ENCODE data around the gene MRPL39. TPM values are rescaled to one million over a fixed set of nuclear protein-coding genes. Genes with fewer than 3 reads are reported as not detected.

The MRPL39 gene
- total RNA-seq, 4 donors from 2014 or later: 10.3 to 55.1 (median 21.6) TPM

DNA sequence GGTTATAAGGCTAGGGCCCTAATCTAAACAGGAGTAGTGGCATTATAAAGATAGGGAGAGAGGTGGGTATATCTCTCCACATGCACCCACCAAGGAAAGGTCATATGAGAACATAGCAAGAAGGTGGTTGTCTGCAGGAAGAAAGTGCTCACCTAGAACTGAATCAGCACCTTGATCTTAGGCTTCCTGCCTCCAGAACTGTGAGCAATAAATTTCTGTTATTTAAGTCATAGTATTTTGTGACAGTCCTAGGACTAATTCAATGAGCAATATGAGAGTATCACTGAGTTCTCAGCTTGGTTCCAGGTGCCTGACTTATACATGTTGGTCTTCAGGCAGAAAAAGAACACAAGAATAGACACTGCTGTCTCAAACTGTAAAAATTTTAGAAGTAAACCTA, 51.8 kb downstream of the MRPL39 start:
- no peak overlapping the region for H3K4me3 ChIP-seq
- no peak for DNase-seq
- no peak overlapping the region for H3K27ac ChIP-seq
- H3K4me1 ChIP-seq: no peaks in the 10 kb centered on the region
- H3K36me3 ChIP-seq: no peaks in the 10 kb centered on the region
- no peaks in the 10 kb centered on the region for H3K9me3 ChIP-seq
- no peaks in the 10 kb centered on the region for H3K27me3 ChIP-seq
- intact Hi-C loops (cut with DNase I; ENCODE audit: low total_unique reads): no loop called here
- TF ChIP-seq POLR2A (IDR thresholded peaks at IDR 0.05): no peak
- TF ChIP-seq, protein P1, sequence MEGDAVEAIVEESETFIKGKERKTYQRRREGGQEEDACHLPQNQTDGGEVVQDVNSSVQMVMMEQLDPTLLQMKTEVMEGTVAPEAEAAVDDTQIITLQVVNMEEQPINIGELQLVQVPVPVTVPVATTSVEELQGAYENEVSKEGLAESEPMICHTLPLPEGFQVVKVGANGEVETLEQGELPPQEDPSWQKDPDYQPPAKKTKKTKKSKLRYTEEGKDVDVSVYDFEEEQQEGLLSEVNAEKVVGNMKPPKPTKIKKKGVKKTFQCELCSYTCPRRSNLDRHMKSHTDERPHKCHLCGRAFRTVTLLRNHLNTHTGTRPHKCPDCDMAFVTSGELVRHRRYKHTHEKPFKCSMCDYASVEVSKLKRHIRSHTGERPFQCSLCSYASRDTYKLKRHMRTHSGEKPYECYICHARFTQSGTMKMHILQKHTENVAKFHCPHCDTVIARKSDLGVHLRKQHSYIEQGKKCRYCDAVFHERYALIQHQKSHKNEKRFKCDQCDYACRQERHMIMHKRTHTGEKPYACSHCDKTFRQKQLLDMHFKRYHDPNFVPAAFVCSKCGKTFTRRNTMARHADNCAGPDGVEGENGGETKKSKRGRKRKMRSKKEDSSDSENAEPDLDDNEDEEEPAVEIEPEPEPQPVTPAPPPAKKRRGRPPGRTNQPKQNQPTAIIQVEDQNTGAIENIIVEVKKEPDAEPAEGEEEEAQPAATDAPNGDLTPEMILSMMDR (IDR thresholded peaks at IDR 0.05): no peak

GRCh38 chr21:25552856-25553255, 54.4 kb downstream of the MRPL39 start:
- H3K36me3 ChIP-seq: no peaks in the 10 kb centered on the region
- no peaks in the 10 kb centered on the region for H3K4me1 ChIP-seq
- TF ChIP-seq POLR2A (IDR thresholded peaks at IDR 0.05): no peak
- TF ChIP-seq, protein P1 (IDR thresholded peaks at IDR 0.05): no peak
- H3K27me3 ChIP-seq: no peaks in the 10 kb centered on the region
- no peak overlapping the region for H3K27ac ChIP-seq
- intact Hi-C loops (cut with DNase I; ENCODE audit: low total_unique reads): no loop called here
- DNase-seq: no peak
- H3K4me3 ChIP-seq: no peak overlapping the region
- no peaks in the 10 kb centered on the region for H3K9me3 ChIP-seq

- H3K9me3 ChIP-seq: no peaks in the 10 kb centered on the region
- no peaks in the 10 kb centered on the region for H3K27me3 ChIP-seq
- H3K4me3 ChIP-seq: no peak overlapping the region
- intact Hi-C loops (cut with DNase I; ENCODE audit: low total_unique reads): no loop called here
- no peak for TF ChIP-seq POLR2A (IDR thresholded peaks at IDR 0.05)
- TF ChIP-seq, protein P1 (IDR thresholded peaks at IDR 0.05): no peak
- DNase-seq: no peak
- H3K36me3 ChIP-seq: no peaks in the 10 kb centered on the region
- no peak overlapping the region for H3K27ac ChIP-seq
- H3K4me1 ChIP-seq: no peaks in the 10 kb centered on the region
These were observed 55.7 kb downstream of the MRPL39 start for GRCh38 chr21:25551569-25551968.

- DNase-seq: no peak
- TF ChIP-seq, protein P1 (IDR thresholded peaks at IDR 0.05): no peak
- TF ChIP-seq POLR2A (IDR thresholded peaks at IDR 0.05): no peak
- Histone ChIP-seq H3K4me3 (no peak overlapping the region), H3K4me1 (no peaks in the 10 kb centered on the region), H3K27me3 (no peaks in the 10 kb centered on the region), H3K36me3 (no peaks in the 10 kb centered on the region), H3K9me3 (no peaks in the 10 kb centered on the region), H3K27ac (no peak overlapping the region)
- intact Hi-C loops (cut with DNase I; ENCODE audit: low total_unique reads): no loop called here
These were observed 56.7 kb downstream of the MRPL39 start for GRCh38 chr21:25550352-25551120.

DNA sequence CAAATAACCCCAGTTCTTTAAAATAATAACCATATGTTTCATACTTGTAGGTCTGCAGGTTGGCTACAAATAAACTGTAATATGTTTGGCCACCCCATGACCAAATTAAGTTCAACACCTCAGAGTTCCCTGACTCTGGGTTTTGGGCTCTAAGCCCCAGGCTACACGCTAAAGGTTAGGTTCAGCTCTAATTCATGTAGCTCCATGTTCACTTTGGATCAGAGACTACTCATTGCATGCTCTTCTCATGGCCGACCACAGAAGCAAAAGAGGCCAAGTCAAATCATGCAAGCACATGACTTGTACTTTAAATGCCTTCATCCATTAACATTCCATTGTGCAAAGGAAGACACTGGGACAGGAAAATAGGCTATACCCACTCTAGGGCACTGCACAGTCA, 66.2 kb downstream of the MRPL39 start:
- Histone ChIP-seq H3K4me1 (no peaks in the 10 kb centered on the region), H3K27me3 (no peaks in the 10 kb centered on the region), H3K27ac (no peak overlapping the region), H3K36me3 (no peaks in the 10 kb centered on the region), H3K9me3 (no peaks in the 10 kb centered on the region), H3K4me3 (no peak overlapping the region)
- intact Hi-C loops (cut with DNase I; ENCODE audit: low total_unique reads): no loop called here
- no peak for DNase-seq
- no peak for TF ChIP-seq POLR2A (IDR thresholded peaks at IDR 0.05)
- TF ChIP-seq, protein P1 (IDR thresholded peaks at IDR 0.05): no peak

Measured in uterus (tissue), 4 donors.